ENCODE results near the gene DUS2.

The DUS2 gene

DNA sequence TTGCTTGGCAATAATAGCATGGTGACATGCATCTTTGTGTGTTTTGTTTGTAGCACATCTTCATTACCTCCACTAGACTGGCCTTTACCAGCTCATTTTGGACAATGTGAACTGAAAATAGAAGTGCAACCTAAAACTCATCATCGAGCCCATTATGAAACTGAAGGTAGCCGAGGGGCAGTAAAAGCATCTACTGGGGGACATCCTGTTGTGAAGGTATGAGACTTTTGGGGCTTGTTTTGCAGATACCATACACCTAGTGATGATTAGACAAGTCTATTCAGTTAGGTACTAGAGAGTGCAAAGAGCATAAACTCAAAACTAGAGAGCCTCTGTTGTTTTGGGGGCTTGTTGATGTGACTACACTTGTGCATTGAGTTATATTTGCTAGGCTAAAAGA, 103.3 kb downstream of the DUS2 start:
- no peak for DNase-seq (ENCODE audit: low read depth in 3 of 3)

GRCh38 chr16:68128577-68129305, 105.7 kb downstream of the DUS2 start:
- no peak for DNase-seq (ENCODE audit: low read depth in 3 of 3)
